HG03565 (cell line): ENCODE measurements around the gene RHD.
A peak's percentile ranks its signal among the peaks of the same experiment; 100 is the strongest.
"Not testable (repeated sequence)": the region's sequence is repeated elsewhere in the genome, so short reads cannot be mapped to it uniquely, and the experiment has no call there.

Experiments
- ATAC-seq: cut with Tn5 transposase; IDR thresholded peaks from one replicate; pipeline ENCODE4 v1.9.1; 2021; ENCODE audit warnings: mild to moderate bottlenecking, moderate library complexity; ENCODE audit not compliant: unreplicated experiment

The RHD gene

GRCh38 chr1:25302330-25302729 is 30.0 kb downstream of the RHD start:
- ATAC-seq = not testable (repeated sequence)

- not testable (repeated sequence) for ATAC-seq
Observed at GRCh38 chr1:25304936-25305335, 32.6 kb downstream of the RHD start.

GRCh38 chr1:25308168-25308567 is 35.9 kb downstream of the RHD start:
- ATAC-seq = not testable (repeated sequence)

GRCh38 chr1:25309085-25309484 is 36.8 kb downstream of the RHD start:
- not testable (repeated sequence) for ATAC-seq

- not testable (repeated sequence) for ATAC-seq
Observed at GRCh38 chr1:25309486-25309885, 37.2 kb downstream of the RHD start.

GRCh38 chr1:25312806-25313470 is 40.6 kb downstream of the RHD start:
- not testable (repeated sequence) for ATAC-seq

- not testable (repeated sequence) for ATAC-seq
Observed at GRCh38 chr1:25320314-25320938, 48.1 kb downstream of the RHD start.

GRCh38 chr1:25322127-25322526 is 49.8 kb downstream of the RHD start:
- ATAC-seq = not testable (repeated sequence)

GRCh38 chr1:25324407-25324806 is 52.1 kb downstream of the RHD start:
- not testable (repeated sequence) for ATAC-seq

GRCh38 chr1:25327864-25328790 is 55.8 kb downstream of the RHD start:
- not testable (repeated sequence) for ATAC-seq

- ATAC-seq = not testable (repeated sequence)
Observed at GRCh38 chr1:25328791-25329185, 56.5 kb downstream of the RHD start.

GRCh38 chr1:25329336-25329735 is 57.0 kb downstream of the RHD start:
- ATAC-seq = not testable (repeated sequence)

- ATAC-seq = not testable (repeated sequence)
Observed at GRCh38 chr1:25329950-25330349, 57.6 kb downstream of the RHD start.

GRCh38 chr1:25336922-25337354 is 64.6 kb downstream of the RHD start:
- not testable (repeated sequence) for ATAC-seq

- peak; percentile 25 for ATAC-seq
Observed at GRCh38 chr1:25337483-25338187, 65.3 kb downstream of the RHD start.

- ATAC-seq = peak; percentile 44
Observed at GRCh38 chr1:25338188-25338981, 66.1 kb downstream of the RHD start, which contains the start of gene TMEM50A. Gene TMEM50A (plus strand): TSS chr1:25338334. CDS start chr1:25340487, 2,153 bp downstream.

- no peak for ATAC-seq
Observed at GRCh38 chr1:25338986-25339385, 66.7 kb downstream of the RHD start.

- no peak for ATAC-seq
Observed at GRCh38 chr1:25341746-25342145, 69.4 kb downstream of the RHD start.

- no peak for ATAC-seq
Observed at GRCh38 chr1:25342846-25343245, 70.5 kb downstream of the RHD start.

GRCh38 chr1:25343872-25344271 is 71.6 kb downstream of the RHD start:
- no peak for ATAC-seq
